DMS53 (cell line): ENCODE results near the gene CPNE1.
"Not testable (repeated sequence)": the region's sequence is repeated elsewhere in the genome, so short reads cannot be mapped to it uniquely, and the experiment has no call there.

Experiments used
- DNase-seq: peaks from one replicate; lab custom pipeline; 2025; lab: John Stamatoyannopoulos, UW

CPNE1 gene

DNA sequence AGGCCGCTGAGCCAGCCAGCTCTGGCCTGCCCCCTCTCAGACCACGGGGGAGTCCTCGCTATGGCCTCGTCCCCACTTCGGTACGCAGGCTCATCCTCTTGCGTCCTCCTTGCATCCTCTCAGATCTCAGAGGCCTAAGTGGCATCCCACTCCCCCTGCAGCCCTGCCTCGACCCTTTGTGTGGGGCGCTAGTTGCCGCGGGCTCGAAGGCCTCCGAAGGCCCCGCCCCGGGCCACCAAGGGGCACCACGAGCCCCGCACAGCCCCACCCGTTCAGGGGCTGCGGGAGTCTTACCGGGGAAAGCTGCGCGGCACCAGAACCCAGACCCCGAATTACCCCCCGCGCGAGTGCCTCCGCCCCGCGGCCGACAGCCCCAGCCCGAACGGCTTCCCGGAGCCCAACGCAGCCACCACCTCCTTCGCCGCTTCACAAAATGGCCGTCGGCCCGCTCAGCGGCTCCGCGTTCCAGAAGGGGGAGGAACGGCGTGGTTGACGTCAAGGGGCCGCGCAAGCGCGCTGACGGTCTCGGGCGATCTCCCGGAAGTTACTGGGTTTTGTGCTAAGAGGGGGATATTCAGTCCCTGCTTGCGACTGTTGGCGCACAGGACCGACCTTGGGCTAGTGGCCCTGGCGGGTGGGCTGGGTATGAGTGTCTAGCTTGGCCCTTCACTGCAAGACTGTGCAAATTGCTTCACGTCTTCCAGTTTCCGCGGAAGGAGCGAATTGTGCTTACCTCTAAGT lies at the start of gene CPNE1, which contains the start of gene RBM12:
Gene CPNE1 (minus strand): TSS at position 435 of the 741 bp plus-strand sequence. CDS start 31,977 bp downstream, outside the sequence.
Gene RBM12 (minus strand): TSS at position 435 of the 741 bp plus-strand sequence. CDS start 9,578 bp downstream, outside the sequence.
- peak; percentile 97 for DNase-seq

DNA sequence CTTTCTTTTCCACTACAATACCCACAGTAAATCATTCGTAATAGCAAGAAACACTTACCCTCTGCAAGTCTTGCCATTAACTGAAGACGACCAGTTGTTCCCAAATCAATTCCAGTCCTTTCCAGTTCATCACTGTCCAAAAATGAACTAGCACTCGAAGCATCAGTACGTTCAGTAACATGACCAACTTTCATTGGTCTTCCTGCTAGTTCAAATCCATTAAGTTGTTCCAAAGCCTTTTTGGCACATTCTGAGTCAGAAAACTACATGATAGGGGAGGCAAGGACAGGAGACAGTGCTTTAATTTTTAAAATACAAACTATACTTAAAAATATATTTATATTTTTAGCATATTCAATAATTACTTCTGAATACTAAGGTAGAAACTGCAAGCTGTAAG lies 49.4 kb upstream of the CPNE1 start:
- no peak for DNase-seq

DNA sequence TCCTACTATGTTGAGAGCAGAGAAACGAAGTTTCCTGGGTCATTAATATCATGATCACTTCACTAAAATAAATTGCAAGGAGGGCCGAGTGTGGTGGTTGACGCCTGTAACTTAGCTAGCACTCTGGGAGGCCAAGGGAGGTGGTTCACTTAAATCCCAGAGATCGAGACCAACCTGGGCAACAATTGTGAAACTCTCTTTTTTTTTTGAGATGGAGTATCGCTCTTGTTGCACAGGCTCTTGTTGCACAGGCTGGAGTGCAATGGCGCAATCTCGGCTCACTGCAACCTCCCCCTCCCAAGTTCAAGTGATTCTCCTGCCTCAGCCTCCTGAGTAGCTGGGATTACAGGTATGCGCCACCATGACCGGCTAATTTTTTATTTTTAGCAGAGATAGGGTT lies 48.4 kb upstream of the CPNE1 start:
- DNase-seq, result not testable (repeated sequence)

DNA sequence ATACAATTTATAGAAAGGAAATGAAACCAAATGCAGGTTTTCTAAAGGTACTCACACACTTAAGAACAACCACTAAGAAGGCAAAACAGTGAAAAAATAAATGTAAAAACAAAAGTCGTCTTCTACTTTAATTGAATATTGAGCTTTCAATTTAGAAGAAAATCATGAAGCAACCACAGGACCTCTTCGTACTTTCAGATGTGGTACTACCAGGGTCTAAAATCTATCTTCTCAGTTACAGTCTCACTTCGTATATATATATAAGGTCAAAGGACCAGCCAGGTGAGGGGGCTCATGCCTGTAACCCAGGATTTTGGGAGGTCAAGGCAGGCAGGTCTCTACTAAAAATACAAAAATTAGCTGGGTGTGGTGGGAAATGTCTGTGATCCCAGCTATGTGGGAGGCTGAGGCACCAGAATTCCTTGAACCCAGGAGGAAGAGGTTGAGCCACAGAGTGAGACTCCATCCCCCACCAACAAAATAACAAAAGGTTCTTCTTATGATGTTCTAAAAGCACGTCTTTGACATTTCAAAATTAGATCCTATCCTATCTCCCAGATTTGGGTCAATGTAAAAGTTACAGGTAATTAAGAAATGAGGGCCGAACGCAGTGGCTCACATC lies 47.0 kb upstream of the CPNE1 start:
- DNase-seq, result no peak

DNA sequence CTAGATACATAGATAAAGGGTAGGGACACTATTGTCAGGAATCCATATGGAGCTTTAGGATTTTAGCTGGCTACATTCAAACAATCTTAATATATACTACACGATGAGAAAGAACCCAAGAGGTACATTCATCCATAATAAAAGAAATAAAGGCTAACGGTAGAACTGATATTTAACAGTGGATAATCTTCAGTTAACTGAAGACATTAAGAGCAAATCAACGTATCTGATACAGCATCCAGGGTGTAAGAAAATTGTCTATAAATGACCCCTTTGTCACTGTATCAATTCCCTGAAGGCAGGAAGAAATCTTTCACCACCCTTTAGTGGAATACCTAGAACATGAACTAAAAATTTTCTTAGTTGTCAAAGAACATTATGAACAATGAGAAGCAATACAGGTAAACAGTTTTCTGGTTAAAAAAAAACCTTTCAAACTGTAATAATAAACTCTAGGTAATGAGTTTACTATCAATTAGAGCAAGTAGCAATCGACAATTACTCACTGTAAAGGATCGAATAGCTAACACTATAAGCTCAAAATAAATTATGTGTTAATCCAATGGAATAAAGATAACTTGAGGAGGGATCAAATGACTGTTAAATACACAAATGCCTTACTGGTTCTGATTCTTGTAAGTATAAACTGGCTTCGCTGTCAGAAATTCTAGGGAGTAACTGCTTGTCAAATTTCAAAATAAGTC lies 46.3 kb upstream of the CPNE1 start:
- DNase-seq, result no peak

DNA sequence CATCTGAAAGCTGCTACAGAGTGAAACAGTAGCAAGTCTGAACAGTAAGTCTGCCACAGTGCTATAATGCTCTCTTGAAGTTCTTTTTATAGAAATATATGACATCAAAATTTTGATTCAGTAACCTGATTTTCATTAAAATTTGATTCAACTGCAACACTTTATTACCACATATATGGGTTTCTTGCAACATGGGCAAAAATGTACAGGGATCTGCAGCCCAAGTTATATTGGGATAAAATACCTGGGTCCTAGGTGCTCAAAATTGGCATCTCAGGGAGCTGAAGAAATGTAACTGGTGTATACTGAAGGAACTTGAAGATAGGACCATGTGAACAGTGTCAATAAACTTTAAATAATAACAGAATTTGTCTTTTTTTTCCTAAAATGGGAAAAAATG lies 45.3 kb upstream of the CPNE1 start:
- DNase-seq, result no peak

DNA sequence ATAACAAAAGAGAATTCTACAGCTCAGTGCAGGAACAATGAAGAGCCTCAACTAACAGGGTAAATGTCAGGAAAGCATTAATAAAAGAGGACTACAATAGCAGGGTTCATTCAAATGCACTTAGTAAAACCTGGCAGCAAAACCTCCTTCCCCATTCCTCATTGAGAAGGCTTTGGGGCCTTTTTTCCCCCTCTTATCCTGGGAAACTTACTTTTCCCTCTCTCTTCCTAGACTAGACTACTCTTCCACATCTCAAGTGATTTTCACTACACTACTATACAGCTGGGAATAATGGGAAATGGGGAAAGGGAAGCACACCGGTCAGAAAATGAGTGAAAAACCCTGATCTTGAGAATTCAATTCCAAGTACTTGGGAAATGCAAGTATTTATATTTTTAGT lies 44.6 kb upstream of the CPNE1 start:
- no peak for DNase-seq

DNA sequence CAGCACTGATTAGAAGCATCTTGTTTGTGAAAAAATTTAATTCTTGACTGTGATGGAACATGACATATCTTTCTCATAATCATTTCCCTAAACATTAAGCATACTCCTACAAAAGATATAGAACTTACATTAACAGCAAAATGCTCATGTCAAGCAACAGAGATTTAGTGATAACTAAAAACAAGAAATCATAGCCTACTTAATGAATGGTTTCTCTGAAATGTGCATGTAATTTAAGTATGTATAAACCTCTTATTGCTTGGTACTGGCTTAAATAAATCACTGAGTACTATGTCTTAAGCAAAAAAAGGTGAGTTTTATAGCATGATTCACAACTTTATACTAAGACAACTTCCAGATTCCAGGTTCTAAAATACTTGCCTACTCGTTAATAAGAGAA lies 43.8 kb upstream of the CPNE1 start:
- DNase-seq, result no peak

DNA sequence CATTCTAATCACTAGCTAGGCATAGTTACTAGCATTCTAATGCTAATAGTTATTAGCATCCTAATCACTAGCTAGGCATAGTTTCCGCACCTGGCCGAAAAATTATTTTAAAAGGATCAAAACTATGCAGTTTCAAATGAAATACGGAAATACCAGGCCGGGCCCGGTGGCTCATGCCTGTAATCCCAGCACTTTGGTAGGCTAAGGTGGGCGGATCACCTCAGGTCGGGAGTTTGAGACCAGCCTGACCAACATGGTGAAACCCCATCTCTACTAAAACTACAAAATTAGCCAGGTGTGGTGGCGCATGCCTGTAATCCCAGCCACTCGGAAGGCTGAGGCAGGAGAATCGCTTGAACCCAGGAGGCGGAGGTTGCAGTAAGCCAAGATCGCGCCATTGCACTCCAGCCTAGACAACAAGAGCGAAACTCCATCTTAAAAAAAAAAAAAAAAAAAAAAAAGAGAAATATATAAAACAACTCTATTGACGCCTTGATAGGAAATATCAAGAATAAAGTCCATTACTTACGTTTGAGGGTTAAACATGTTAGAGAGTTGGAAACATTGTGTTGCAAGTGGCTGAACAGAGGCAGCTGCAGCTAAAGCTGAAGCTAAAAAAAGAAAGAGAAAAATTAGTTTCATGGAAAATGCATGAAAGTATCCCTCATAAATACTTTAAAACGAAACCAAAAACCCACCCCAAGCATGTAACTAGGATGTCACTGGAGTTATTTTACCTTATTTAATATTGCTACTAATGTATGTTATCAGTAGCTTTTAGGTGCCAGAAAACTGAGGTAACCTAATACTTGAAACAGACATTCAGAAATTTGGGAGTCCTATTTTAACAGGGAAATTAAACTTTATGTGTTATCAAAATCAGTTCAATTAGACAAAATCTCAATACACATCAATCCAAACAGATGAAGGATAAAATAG lies 42.2 kb upstream of the CPNE1 start:
- not testable (repeated sequence) for DNase-seq

DNA sequence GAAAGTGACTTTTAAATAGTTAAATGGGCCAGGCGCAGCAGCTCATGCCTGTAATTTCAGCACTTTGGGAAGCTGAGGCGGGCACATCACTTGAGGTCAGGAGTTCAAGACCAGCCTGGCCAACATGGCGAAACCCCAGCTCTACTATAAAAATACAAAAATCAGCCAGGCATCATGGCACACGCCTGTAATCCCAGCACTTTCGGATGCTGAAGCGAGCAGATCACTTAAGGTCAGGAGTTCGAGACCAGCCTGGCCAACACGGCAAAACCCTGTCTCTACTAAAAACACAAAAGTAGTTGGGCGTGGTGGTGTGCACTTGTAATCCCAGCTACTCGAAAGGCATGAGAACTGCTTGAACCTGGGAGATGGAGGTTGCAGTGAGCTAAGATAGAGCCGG lies 41.2 kb upstream of the CPNE1 start:
- not testable (repeated sequence) for DNase-seq

DNA sequence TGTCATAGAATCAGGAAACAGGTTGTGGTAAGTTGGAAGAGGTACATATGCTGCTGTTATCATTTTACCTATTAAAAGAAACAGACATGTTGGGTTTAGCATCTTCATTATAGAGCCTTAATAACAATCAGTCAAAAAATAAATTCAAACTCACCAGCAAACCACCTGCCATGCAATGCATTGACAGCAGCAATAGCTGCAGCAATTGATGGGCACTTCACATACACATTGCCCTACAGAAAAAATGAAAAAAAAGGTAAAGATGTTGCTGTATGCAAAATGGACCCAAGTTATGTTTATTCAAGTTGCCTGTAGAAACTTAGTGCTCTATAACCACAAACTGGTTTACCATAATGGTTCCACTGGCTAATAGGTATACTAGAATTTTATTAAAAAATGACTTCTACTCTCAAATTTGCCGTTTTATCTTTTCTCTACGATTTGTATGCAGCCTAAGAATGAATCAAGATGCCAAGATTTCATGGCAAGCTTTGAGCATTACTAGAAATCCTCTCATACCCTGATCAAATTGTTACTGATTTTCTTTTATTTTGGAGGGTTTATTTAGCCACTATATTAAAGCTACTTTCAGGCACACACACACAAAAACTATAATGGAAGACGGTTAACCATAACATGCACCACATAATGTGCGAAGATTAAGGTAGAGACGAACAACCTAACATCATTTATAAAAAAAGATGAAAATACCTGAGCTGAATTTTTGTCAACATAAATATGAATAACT lies 40.0 kb upstream of the CPNE1 start:
- no peak for DNase-seq

DNA sequence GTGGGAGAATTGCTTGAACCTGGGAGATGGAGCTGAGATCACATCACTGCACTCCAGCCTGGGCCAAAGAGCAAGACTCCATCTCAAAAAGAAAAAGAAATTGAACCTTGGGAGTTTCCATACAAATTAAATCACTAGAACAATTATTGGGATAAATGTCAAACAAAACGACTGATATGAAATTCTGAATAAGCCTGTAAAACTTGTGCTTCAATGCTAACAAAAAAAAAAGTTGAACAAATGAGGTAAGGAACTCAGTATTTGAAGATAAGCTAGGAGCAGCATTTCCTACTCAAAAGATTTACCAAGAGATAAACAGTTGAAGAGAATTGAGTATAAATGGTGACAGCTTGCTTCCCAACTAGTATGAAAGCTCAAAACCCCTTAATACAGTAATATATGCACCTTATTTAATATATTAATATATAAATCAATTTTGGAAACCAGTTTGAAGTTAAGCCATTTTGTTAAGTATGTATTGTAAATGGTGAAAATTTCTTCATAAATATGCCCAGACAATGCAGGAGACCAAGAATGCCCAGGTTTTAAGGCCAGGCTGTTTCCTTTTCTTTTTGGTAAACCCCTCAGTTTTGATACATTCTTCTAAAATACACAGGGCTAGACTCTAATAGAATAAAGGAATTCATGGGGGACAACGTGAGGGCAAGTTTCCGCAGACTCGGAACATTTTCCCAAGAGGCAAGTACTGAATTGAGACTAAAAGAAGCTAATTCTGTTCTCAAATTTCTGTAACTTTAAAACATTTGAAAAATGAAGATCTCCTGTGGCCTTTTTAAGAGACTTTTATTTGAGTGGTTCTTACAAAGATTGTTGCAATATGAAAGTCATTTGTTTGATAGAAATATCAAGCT lies 38.4 kb upstream of the CPNE1 start:
- no peak for DNase-seq

DNA sequence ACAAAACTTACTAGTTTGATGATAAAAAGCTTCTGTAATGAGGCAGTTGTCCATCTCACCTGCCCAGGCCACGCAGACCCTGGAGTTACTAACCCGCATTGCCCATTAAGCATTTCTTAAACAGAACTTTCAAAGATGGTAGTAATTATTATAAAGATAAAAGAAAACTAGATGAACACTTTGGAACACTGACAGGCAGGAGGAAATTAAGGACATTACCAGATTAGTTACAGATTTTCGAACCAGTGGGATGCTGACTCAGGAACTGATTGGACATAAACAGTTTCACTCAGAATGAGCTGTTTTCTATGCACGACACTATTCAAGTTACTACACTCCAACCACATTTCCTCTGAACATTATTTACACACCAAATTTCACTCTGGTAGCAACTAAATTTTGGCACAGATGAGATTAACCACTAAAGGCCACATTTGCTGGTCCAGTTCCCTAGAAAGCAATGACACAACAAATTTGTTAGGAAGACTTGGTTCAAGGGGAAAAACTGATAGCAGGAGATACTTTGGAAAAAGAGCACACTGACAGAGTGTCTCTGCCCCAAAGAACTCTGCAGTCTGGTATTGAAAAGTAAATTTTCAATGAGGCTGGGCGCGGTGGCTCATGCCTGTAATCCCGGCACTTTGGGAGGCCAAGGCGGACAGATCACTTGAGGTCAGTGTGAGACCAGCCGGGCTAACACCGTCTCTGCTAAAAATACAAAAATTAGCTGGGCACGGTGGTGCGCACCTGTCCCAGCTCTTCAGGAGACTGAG lies 37.5 kb upstream of the CPNE1 start:
- no peak for DNase-seq

DNA sequence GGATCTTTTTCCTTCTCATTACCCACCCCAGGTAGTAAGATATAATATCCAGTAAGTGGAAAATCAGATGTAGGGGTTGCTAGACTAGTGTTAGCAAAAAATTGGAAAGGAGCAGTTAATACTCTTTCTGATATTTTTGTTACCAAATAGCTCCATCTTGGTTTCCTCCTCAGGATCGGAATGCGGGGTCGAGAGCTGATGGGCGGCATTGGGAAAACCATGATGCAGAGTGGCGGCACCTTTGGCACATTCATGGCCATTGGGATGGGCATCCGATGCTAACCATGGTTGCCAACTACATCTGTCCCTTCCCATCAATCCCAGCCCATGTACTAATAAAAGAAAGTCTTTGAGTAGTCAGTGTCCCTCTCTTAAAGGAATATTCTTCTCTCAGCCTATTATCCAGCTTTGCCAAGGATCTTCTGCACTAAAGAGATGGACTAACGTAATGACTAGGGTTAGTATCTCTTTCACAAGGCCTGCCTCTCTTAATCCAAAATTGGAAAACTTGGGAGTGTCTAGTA lies 36.0 kb upstream of the CPNE1 start:
- DNase-seq, result no peak

DNA sequence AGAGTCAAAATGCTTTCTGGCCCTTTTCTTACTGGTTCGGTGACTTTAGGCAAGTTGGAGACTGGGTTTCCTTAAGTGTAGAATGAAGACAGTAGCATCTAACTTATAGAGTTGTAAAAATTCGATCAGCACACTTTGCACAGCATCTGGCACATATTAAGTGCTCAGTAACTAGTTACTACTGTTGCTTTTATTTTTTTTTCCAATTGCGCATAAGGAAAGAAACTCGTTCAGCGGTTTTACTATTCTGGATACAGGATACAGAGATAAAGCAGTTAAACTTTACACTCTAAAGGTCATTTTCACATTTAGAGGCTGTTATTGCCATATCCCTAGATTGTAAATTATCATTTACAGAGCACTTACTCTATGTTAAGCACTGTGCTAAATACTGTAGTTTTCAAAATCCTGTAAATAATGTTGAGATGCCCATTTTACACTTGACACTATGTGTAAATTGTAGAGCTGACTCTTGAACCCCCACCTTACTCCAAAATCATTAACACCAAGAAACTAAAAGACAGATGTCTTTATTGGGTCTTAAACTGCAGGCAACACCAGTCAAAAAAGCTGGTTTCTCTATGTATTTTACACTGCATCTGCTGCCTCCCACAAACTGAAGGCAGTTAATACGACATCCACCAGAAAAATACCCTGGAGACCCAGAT lies 35.4 kb upstream of the CPNE1 start:
- DNase-seq, result peak; percentile 43

DNA sequence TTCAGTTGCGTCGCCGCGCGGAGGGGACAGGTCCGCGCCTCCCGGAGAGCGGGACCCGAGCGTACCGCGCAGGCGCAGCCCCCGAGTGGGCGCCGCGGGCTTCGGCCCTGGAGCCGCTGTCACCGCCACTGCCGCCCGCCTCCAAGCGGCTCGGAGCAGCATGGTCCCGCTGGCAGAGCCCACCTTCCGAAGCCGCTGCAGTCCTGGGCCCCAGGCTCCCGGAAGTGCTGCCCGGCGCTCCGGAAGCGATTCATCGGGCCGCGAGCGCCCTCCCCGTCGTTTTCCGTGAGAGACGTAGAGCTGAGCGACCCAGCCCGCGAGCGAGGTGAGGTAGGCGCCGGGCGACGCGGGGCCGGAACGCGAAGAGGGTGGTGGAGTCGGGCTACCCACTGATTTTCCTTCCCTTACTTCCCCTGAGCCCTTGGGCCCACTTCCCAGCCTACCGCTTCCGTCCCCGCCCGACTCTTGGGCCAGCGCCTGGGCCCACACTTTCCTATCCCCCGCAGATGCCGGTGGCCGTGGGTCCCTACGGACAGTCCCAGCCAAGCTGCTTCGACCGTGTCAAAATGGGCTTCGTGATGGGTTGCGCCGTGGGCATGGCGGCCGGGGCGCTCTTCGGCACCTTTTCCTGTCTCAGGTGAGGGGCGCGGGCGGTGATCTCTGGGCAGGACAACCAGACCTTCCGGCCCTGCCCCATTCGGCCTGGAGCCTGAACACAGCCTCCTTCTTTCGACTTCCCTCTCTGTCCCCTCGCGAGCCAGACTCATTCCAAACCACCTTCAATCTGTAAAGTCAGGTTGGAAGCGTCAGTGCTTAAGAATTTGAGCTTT lies 34.6 kb upstream of the CPNE1 start, which contains the start of the genes NFS1 and ROMO1:
Gene NFS1 (minus strand): TSS at position 226 of the 830 bp plus-strand sequence. CDS start 64 bp downstream, at position 162.
Gene ROMO1 (plus strand): TSS at position 279 of the 830 bp plus-strand sequence. CDS start 228 bp downstream, at position 507.
- DNase-seq, result peak; percentile 90
